ENCODE measurements around the gene AMELX.

AMELX gene

GRCh38 chrX:11309220-11309619 lies 16.0 kb downstream of the AMELX start:
- DNase-seq (ENCODE audit: low read depth in 3 of 3), result no peak

- DNase-seq (ENCODE audit: low read depth in 3 of 3), result no peak
Observed at GRCh38 chrX:11311706-11312105, 18.5 kb downstream of the AMELX start.

- no peak for DNase-seq (ENCODE audit: low read depth in 3 of 3)
Observed at GRCh38 chrX:11319806-11320520, 26.8 kb downstream of the AMELX start.

- no peak for DNase-seq (ENCODE audit: low read depth in 3 of 3)
Observed at GRCh38 chrX:11321986-11322385, 28.8 kb downstream of the AMELX start.

- DNase-seq (ENCODE audit: low read depth in 3 of 3), result no peak
Observed at GRCh38 chrX:11328134-11328533, 34.9 kb downstream of the AMELX start.

GRCh38 chrX:11329021-11329420 lies 35.8 kb downstream of the AMELX start:
- DNase-seq (ENCODE audit: low read depth in 3 of 3), result no peak

GRCh38 chrX:11331788-11332187 lies 38.6 kb downstream of the AMELX start:
- DNase-seq (ENCODE audit: low read depth in 3 of 3), result no peak

GRCh38 chrX:11334165-11334564 lies 41.0 kb downstream of the AMELX start:
- no peak for DNase-seq (ENCODE audit: low read depth in 3 of 3)

- no peak for DNase-seq (ENCODE audit: low read depth in 3 of 3)
Observed at GRCh38 chrX:11336201-11336600, 43.0 kb downstream of the AMELX start.

GRCh38 chrX:11337292-11338009 lies 44.2 kb downstream of the AMELX start:
- DNase-seq (ENCODE audit: low read depth in 3 of 3), result no peak

- DNase-seq (ENCODE audit: low read depth in 3 of 3), result no peak
Observed at GRCh38 chrX:11341274-11342201, 48.3 kb downstream of the AMELX start.

GRCh38 chrX:11342673-11343072 lies 49.5 kb downstream of the AMELX start:
- no peak for DNase-seq (ENCODE audit: low read depth in 3 of 3)

- DNase-seq (ENCODE audit: low read depth in 3 of 3), result no peak
Observed at GRCh38 chrX:11346121-11346682, 53.0 kb downstream of the AMELX start.

GRCh38 chrX:11347300-11347699 lies 54.1 kb downstream of the AMELX start:
- no peak for DNase-seq (ENCODE audit: low read depth in 3 of 3)

- DNase-seq (ENCODE audit: low read depth in 3 of 3), result no peak
Observed at GRCh38 chrX:11349020-11349419, 55.8 kb downstream of the AMELX start.

GRCh38 chrX:11349661-11350337 lies 56.6 kb downstream of the AMELX start:
- DNase-seq (ENCODE audit: low read depth in 3 of 3), result no peak
